H1 (cell line): ENCODE measurements around the gene IFT27. TPM values are rescaled to one million over a fixed set of nuclear protein-coding genes. Genes with fewer than 3 reads are reported as not detected.

Experiments used
- CHD7 ChIP-seq: fragments of 300-600 bp; sonication (generic); IDR thresholded peaks from 2 replicates; pipeline ENCODE4 v1.7.1; 2012; ENCODE audit warnings: low read length, moderate library complexity, mild to moderate bottlenecking, inconsistent platforms; ENCODE audit not compliant: insufficient replicate concordance
- HDAC6 ChIP-seq: IDR thresholded peaks from one replicate; pipeline ENCODE4 v1.7.1; 2012; ENCODE audit warnings: low read depth, mild to moderate bottlenecking, inconsistent platforms, low read length, moderate library complexity
- JUN ChIP-seq: IDR thresholded peaks from 2 replicates; pipeline ENCODE4 v1.6.1; 2011; ENCODE audit warnings: low read depth, mild to moderate bottlenecking, improper control_type of control experiment, low read length
- SP4 ChIP-seq: IDR thresholded peaks from 2 replicates; pipeline ENCODE4 v1.6.1; 2012; ENCODE audit warnings: low read length, inconsistent platforms
- polyA plus RNA-seq, 7 experiments: library from polyadenylated mRNA; depleted of rRNA in 3 of 7; stranded (reverse) in 5 of 7; unstranded in 2 of 7; fragments of >200 nt in 5 of 7; fragments of 200-250 nt in 2 of 7; gene quantifications; 1 replicate in 5 of 7; 2 replicates in 1 of 7; 4 replicates in 1 of 7; pipeline versions ENCODE4 v1.2.1 to v1.2.3, GENCODE V29; 2011 to 2013; ENCODE audit warnings: missing spikeins in 2 of 7, mixed read lengths in 2 of 7
- total RNA-seq: library from RNA; stranded (reverse); fragmentation: NEBNext Ultra II Directional; extraction: Animal tissue kit (Norgen Biotek cat#: 25700); gene quantifications from 2 replicates; pipeline ENCODE4 v1.2.1, GENCODE V29; 2021

IFT27 gene
- total and polyA plus RNA-seq, 2 of the 8 experiments (the other 6 are each of a cell fraction or from before 2014, with no cell fraction given) = 36.4 to 46.2 TPM

- no peak for TF ChIP-seq CHD7
- no peak for TF ChIP-seq SP4
- no peak for TF ChIP-seq HDAC6
- TF ChIP-seq JUN = no peak
- TF ChIP-seq, all 59 proteins: peak for 0
Measured at GRCh38 chr22:36760786-36761185, 15.1 kb downstream of the IFT27 start (continued).
